Measurements from ENCODE around the gene REL.

REL gene

DNA sequence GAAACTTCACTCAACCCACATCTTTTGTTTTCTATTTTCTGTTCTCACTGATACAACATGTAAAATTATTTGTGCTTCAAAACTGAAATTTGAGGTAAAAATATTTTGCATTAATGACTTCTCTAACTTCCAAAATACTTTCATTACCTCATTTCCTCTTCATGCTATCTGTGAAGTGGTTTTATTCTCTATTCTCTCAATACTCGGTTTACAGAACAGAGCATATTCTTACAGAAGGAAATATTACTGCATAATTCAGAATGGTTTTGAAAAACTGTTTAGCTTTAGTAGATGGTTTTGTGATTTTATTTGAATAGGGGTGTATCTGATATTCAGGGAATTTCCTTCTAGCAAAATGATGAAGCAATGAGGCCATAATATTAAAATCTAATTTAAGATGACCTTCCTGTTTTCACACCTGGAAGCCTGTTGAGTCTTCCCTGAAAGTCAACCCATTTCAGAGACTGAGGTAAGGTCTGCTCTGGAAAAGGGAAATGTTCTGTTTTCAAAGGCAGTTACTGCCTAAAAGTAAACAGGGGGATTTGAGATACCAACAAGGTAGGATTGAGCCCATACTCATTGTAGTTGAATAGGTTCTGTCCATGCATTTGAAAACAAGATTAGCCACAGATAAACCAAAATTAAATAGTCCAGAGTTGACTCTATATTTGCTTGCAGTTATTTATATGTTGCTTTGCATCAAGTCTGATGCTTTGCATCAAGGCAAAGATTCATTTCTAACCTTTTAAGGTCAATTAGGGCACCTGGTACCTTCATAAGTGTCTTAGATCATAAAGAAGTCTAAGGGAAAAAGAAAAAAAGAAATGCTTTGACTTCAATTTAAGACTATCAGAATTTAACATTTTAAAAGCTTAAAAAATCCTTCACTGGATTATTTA is 85.4 kb downstream of the REL start:
- no peak for DNase-seq

DNA sequence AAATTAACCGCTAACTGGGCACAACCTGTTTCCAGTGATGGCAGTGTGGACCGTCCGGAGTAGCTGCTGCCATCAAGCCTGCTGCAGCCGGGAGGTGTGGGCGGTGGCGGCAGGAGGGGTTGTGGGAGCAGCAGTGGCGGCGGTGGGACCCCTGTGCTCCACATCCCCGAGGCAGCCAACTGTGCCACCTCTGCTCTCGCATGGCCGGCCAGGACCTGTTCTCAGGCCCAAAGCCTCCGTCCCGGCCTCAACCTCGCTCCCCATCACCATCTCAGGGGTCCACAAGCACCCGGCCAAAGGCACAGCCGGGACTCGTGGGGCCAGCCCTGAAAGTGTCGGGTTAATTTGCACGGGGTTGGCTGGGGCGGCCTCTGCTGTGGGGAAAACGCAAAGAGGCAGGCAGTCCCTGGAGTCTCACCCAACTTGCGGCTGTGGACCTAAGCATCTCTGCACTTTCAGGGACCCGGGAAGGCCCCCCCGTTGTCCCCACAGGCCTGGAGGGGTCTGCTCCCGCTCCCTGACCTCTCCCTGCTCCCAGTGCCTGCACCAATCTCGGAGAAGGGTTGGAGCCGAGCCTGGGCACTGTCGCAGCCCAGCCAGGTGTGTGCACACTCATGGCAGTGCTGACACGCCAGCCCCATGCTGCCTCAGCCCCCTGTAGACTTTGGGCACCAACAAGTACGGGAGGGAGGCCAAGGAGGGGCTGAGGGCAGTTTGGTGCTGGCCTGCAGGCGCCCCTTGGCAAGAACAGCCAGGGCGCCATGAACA is 91.7 kb downstream of the REL start:
- no peak for DNase-seq

DNA sequence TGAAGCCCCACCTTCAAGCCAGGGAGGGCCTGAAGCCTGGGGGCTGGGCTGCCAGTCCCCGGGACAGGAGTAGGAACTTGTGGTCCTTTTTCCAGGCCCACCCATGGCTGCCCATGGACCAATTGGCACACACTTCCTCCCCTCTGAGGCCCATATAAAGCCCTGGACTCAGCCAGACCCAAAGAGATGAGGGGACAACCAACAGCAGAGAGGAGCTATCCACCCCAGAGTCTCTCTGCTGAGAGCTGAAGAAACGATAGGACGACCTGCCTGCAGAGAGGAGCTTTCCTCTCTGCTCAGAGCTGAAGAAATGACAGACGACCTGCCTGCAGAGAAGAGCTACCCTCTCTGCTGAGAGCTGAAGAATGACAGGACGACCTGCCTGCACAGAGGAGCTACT is 92.3 kb downstream of the REL start:
- no peak for DNase-seq

DNA sequence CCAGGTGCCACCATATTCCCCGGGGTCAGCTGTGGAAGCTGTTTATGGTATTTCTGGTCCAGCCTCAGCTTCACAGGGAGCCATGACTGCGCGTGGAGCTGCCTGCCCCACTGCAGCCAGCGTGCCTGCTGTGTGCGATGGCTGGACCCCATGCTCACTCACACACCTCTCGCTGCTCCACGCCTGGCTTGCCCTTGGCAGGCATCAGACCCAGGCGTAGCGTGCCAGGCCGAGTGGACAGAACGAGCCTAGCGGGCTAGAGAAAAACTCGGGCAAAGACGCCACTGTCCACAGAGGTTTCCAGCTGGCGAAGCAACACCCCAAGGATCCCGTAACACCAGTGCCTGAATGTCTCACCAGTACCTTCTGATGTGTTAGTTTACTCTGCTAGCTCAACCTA is 93.3 kb downstream of the REL start:
- no peak for DNase-seq

Measured in stimulated activated naive CD4-positive, alpha-beta T cell treated with Interleukin-2 at 50 U/mL for 16 hours (primary cell).